Activated T-cell treated with anti-CD3 and anti-CD28 coated beads, Interleukin-2, amount 50 U/mL, for 24 hours (primary cell): ENCODE measurements around the gene CIB4.

Experiments used
- DNase-seq: peaks from one replicate; pipeline ENCODE4 v3.0.0-alpha.2; 2020
- H3K27ac Mint-ChIP-seq: 2 replicates; pipeline ENCODE4 v1.8.0; 2020; ENCODE audit warnings: mild to moderate bottlenecking, mixed read lengths
- H3K27me3 Mint-ChIP-seq: 2 replicates; pipeline ENCODE4 v1.8.0; 2020; ENCODE audit warnings: mixed read lengths
- H3K36me3 Mint-ChIP-seq: 2 replicates; pipeline ENCODE4 v1.8.0; 2020; ENCODE audit warnings: low read depth, mixed read lengths
- H3K4me1 Mint-ChIP-seq: 2 replicates; pipeline ENCODE4 v1.8.0; 2020; ENCODE audit warnings: low read depth, mixed read lengths
- H3K4me3 Mint-ChIP-seq: 2 replicates; pipeline ENCODE4 v1.8.0; 2020; ENCODE audit warnings: mild to moderate bottlenecking, moderate library complexity, mixed read lengths
- H3K9me3 Mint-ChIP-seq: 2 replicates; pipeline ENCODE4 v1.8.0; 2020; ENCODE audit warnings: mixed read lengths

The CIB4 gene

GRCh38 chr2:26584656-26585055 is 56.5 kb downstream of the CIB4 start:
- Mint-ChIP-seq H3K4me3 (no peak overlapping the region), H3K9me3 (no peaks in the 10 kb centered on the region), H3K4me1 (no peaks in the 10 kb centered on the region), H3K36me3 (no peaks in the 10 kb centered on the region), H3K27me3 (peaks cover 28% of the 10 kb centered on the region), H3K27ac (no peak overlapping the region)
- no peak for DNase-seq

GRCh38 chr2:26584191-26584590 is 57.0 kb downstream of the CIB4 start:
- Mint-ChIP-seq H3K4me1 (no peaks in the 10 kb centered on the region), H3K27me3 (peaks cover 29% of the 10 kb centered on the region), H3K27ac (no peak overlapping the region), H3K9me3 (no peaks in the 10 kb centered on the region), H3K4me3 (no peak overlapping the region), H3K36me3 (no peaks in the 10 kb centered on the region)
- peak; percentile 15 for DNase-seq

- no peaks in the 10 kb centered on the region for H3K36me3 Mint-ChIP-seq
- no peaks in the 10 kb centered on the region for H3K4me1 Mint-ChIP-seq
- no peak overlapping the region for H3K4me3 Mint-ChIP-seq
- peak; percentile 19 for DNase-seq
- H3K27me3 Mint-ChIP-seq, result peaks cover 34% of the 10 kb centered on the region
- H3K9me3 Mint-ChIP-seq, result no peaks in the 10 kb centered on the region
- H3K27ac Mint-ChIP-seq, result no peak overlapping the region
Observed at GRCh38 chr2:26583381-26583911, 57.7 kb downstream of the CIB4 start.

- H3K27ac Mint-ChIP-seq, result no peak overlapping the region
- no peak overlapping the region for H3K4me3 Mint-ChIP-seq
- no peaks in the 10 kb centered on the region for H3K9me3 Mint-ChIP-seq
- H3K36me3 Mint-ChIP-seq, result no peaks in the 10 kb centered on the region
- peaks cover 38% of the 10 kb centered on the region for H3K27me3 Mint-ChIP-seq
- H3K4me1 Mint-ChIP-seq, result no peaks in the 10 kb centered on the region
- DNase-seq, result no peak
Observed at GRCh38 chr2:26582890-26583289, 58.3 kb downstream of the CIB4 start.

GRCh38 chr2:26581991-26582842 is 58.9 kb downstream of the CIB4 start:
- H3K27me3 Mint-ChIP-seq, result peaks cover 45% of the 10 kb centered on the region
- DNase-seq, result peak; percentile 12
- H3K4me3 Mint-ChIP-seq, result no peak overlapping the region
- H3K4me1 Mint-ChIP-seq, result peaks cover 2% of the 10 kb centered on the region
- H3K9me3 Mint-ChIP-seq, result no peaks in the 10 kb centered on the region
- H3K36me3 Mint-ChIP-seq, result no peaks in the 10 kb centered on the region
- H3K27ac Mint-ChIP-seq, result no peak overlapping the region

GRCh38 chr2:26581266-26581990 is 59.7 kb downstream of the CIB4 start:
- Mint-ChIP-seq H3K27me3 (peaks cover 42% of the 10 kb centered on the region), H3K36me3 (no peaks in the 10 kb centered on the region), H3K27ac (no peak overlapping the region), H3K9me3 (no peaks in the 10 kb centered on the region), H3K4me1 (peaks cover 2% of the 10 kb centered on the region), H3K4me3 (no peak overlapping the region)
- DNase-seq, result peak; percentile 13

- H3K27me3 Mint-ChIP-seq, result peaks cover 35% of the 10 kb centered on the region
Observed at GRCh38 chr2:26580751-26581150, 60.4 kb downstream of the CIB4 start.

GRCh38 chr2:26580151-26580550 is 61.0 kb downstream of the CIB4 start:
- H3K9me3 Mint-ChIP-seq, result no peaks in the 10 kb centered on the region
- no peaks in the 10 kb centered on the region for H3K36me3 Mint-ChIP-seq
- H3K27ac Mint-ChIP-seq, result no peak overlapping the region
- H3K4me1 Mint-ChIP-seq, result peaks cover 2% of the 10 kb centered on the region
- H3K4me3 Mint-ChIP-seq, result no peak overlapping the region
- DNase-seq, result peak; percentile 8
- peaks cover 30% of the 10 kb centered on the region for H3K27me3 Mint-ChIP-seq

More at GRCh38 chr2:26580751-26581150, 60.4 kb downstream of the CIB4 start:
- no peak overlapping the region for H3K27ac Mint-ChIP-seq
- H3K4me3 Mint-ChIP-seq, result no peak overlapping the region
- no peaks in the 10 kb centered on the region for H3K9me3 Mint-ChIP-seq
- no peaks in the 10 kb centered on the region for H3K36me3 Mint-ChIP-seq
- DNase-seq, result peak; percentile 15
- peaks cover 2% of the 10 kb centered on the region for H3K4me1 Mint-ChIP-seq

GRCh38 chr2:26579723-26580040 is 61.5 kb downstream of the CIB4 start:
- DNase-seq, result no peak
- Mint-ChIP-seq H3K9me3 (no peaks in the 10 kb centered on the region), H3K36me3 (no peaks in the 10 kb centered on the region), H3K27me3 (peaks cover 26% of the 10 kb centered on the region), H3K27ac (no peak overlapping the region), H3K4me3 (no peak overlapping the region), H3K4me1 (peaks cover 2% of the 10 kb centered on the region)

- Mint-ChIP-seq H3K27ac (no peak overlapping the region), H3K27me3 (peaks cover 23% of the 10 kb centered on the region), H3K4me3 (no peak overlapping the region), H3K4me1 (peaks cover 2% of the 10 kb centered on the region), H3K36me3 (no peaks in the 10 kb centered on the region), H3K9me3 (no peaks in the 10 kb centered on the region)
- peak; percentile 24 for DNase-seq
Observed at GRCh38 chr2:26579025-26579722, 62.0 kb downstream of the CIB4 start.

- Mint-ChIP-seq H3K27me3 (peaks cover 20% of the 10 kb centered on the region), H3K36me3 (no peaks in the 10 kb centered on the region), H3K27ac (no peak overlapping the region), H3K4me3 (no peak overlapping the region), H3K4me1 (peaks cover 2% of the 10 kb centered on the region), H3K9me3 (no peaks in the 10 kb centered on the region)
- peak; percentile 12 for DNase-seq
Observed at GRCh38 chr2:26578581-26578980, 62.6 kb downstream of the CIB4 start.

- peaks cover 20% of the 10 kb centered on the region for H3K27me3 Mint-ChIP-seq
- no peak overlapping the region for H3K27ac Mint-ChIP-seq
- H3K4me1 Mint-ChIP-seq, result peaks cover 2% of the 10 kb centered on the region
- no peak overlapping the region for H3K4me3 Mint-ChIP-seq
- no peaks in the 10 kb centered on the region for H3K36me3 Mint-ChIP-seq
- no peaks in the 10 kb centered on the region for H3K9me3 Mint-ChIP-seq
- DNase-seq, result no peak
Observed at GRCh38 chr2:26578113-26578458, 63.1 kb downstream of the CIB4 start.

- Mint-ChIP-seq H3K4me3 (no peak overlapping the region), H3K36me3 (no peaks in the 10 kb centered on the region), H3K9me3 (no peaks in the 10 kb centered on the region), H3K27me3 (peaks cover 23% of the 10 kb centered on the region), H3K27ac (no peak overlapping the region), H3K4me1 (peaks cover 2% of the 10 kb centered on the region)
- DNase-seq, result peak; percentile 78
Observed at GRCh38 chr2:26577442-26578112, 63.6 kb downstream of the CIB4 start.
